HS-5 (cell line): ENCODE results near the gene C20orf204.

Source experiments
- DNase-seq: peaks from one replicate; pipeline ENCODE4 v3.0.0-alpha.2; 2012; ENCODE audit warnings: low read depth

The C20orf204 gene

DNA sequence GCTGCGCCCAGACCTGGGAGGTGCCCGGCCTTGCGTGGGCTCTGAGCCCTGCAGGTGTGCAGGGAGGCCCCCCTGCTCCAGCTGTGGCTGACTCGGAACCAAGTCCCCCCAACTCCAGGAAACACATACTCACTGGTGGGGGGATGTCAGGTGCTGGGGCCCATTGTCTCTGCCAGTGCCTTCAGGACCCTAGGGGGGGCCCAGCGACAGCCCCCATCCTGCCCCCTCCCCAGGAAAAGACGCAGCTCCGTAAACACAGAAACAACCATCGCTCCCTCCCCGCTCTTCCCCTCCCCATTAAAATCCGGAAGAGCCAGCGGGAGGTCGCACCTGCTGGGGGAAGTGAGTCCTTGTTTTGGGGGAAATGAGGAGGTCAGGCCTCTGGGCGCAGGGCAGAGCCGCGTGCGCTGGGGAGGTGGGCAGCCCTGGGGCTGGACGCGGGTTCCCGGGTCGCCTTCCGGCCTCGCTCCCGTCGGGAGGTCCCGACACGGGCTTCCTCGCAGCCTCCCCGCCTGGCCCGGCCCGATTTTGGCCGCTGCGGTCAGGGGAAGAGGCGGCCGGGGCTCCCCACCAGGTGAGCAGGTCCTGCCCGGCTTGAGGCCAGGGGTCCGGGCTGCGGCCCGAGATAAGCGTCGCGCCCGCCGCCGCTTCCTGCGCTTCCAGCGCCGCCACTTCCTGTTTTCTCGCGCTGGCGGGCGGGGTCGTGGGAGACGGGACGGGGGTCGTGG, 6.2 kb downstream of the C20orf204 start:
- DNase-seq: no peak

GRCh38 chr20:64043768-64044167, 7.8 kb downstream of the C20orf204 start:
- DNase-seq: no peak

DNA sequence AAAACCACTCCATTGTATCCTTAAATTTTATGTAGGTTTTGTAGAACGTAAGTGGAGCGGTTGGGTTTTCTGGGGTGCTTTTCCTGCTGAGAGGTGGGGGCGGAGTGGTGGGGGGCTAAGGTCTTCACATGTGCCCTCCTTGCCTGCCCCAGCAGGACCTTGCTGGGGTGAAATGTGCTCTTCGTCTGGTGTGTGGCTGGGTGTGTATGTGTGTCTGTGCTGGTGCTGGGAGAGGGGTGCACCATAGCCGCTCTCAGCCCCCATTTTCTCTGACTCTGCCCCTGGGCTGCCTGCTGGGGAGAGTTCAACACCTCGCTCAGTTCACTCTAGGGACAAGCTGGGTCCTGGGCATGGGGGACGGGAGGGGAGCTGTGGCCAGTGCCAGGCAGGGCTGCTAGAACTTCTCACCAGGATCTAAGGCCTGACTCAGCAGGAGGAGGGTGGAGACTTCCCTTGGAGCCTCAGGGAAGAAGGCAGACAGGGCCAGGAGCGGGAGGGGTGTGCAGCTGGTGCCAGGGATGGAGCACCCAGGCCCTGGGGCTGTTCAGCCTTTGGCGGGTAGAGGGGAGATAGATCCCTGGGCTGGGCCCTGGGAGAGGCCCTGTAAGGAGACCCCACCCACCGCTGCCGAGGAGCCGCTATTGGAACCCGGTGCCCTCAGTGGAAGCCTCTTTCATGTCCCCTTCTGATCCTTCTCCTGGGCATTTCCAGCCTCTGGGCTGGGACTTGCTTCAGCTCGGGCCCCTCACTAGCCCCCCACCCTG, 8.7 kb downstream of the C20orf204 start:
- no peak for DNase-seq

- DNase-seq: no peak
These were observed 9.5 kb downstream of the C20orf204 start for GRCh38 chr20:64045346-64046011.

GRCh38 chr20:64047046-64047389, 11.0 kb downstream of the C20orf204 start:
- DNase-seq: no peak

GRCh38 chr20:64047968-64048401, 12.0 kb downstream of the C20orf204 start:
- DNase-seq: no peak

GRCh38 chr20:64048402-64049044, 12.5 kb downstream of the C20orf204 start:
- DNase-seq: no peak

DNA sequence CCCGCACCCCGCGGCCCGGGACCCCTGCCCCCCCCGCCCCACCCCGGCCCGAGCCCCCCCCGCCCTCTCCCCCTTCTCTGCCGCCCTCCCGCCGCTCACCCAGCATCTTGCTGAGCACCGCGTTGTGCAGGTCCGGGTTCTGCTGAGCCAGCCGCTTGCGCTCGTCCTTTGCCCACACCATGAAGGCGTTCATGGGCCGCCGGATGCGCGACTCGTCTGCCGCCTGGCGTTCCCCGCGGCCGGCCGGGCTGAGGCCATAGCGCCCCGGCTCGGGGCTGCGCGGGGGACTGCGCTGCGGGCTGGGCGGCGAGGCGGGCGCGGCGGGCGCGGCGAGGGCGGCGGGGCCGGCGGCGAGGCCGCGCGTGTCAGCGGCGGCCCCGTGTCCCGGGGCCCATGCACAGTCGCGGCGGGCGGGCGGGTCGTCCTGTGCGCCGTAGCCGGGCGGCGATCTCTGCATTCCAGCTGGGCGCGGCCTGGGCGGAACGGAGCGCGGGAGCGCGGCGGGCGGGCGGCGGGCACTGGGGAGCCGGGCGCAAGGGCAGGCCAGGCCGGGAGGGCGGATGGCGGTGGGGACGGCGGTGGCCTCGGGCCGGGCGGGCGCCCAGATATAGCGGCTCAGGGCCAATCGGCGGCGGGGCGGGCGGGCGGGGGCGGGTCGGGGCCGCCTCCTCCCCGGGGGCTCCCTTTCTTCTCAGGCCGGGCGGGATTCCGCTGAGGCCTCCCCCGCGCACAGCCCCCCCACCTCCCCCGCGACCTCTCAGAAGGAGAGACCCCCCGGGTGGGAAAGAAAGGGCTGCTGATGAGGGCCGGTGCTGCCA, 13.3 kb downstream of the C20orf204 start, which contains the start of gene SOX18:
TSS of gene SOX18 (minus strand) at position 580 of the 818 bp plus-strand sequence. CDS start at position 457, 123 bp downstream.
- DNase-seq: no peak

- no peak for DNase-seq
These were observed 13.9 kb downstream of the C20orf204 start for GRCh38 chr20:64049878-64050260.

DNA sequence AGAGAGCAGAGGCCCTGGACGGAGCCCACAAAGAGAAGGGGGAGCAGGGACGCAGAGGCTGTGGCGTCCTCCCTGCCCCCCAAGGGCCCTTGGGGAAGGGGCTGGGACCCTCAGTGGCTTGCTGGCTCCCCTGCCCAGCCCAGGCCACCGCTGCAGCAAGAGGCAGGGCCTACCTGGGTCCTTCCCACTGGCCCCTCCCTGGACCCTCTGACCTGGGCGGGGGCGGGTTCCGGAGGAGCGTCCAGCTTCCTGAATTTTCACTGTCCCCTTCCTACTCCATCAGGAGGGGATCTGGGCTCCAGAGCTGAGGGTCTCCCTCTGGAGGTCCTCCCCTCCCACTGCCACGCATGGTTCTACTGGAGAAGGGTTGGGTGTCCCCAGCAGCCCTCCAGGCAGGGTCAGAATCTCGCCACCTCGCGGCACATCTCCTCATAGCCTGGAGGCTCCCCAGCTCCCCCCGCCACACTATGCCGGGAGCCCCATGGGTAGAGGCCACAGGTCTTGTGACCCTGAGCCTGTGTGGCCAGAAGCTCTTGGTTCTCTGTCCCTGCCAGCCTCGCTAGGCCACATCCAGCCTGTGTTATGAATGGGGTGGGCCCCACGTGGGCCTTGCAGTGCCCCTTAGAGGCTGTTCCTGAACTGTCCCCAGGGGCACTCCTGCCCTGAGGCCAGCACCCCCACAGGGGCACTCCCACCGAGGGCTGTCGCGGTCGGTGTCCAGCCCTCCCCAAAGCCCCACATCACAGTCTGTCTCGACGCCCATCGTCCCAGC, 14.5 kb downstream of the C20orf204 start:
- DNase-seq: no peak

DNA sequence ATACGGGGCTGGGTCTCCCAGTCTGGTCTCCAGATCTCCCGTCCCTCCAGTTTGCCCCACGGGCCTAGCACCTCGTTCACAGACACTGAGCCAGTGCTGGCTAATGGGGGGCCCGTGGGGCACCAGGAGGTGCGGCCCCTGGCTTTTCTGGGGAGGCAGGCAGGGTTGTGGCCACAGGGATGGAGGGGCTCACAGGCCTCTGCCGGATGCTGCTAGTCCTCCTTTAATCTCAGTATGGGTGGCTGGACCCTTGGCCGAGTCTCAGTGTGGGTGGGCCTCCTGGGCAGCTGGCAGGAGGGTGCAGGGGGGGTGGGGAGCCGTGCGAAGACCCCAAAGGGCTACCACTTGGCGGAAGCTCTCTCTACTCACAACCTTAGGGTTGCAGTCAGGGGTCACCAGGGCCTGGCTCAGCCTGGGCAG, 15.1 kb downstream of the C20orf204 start:
- DNase-seq: no peak

GRCh38 chr20:64051561-64052325, 15.8 kb downstream of the C20orf204 start:
- no peak for DNase-seq

DNA sequence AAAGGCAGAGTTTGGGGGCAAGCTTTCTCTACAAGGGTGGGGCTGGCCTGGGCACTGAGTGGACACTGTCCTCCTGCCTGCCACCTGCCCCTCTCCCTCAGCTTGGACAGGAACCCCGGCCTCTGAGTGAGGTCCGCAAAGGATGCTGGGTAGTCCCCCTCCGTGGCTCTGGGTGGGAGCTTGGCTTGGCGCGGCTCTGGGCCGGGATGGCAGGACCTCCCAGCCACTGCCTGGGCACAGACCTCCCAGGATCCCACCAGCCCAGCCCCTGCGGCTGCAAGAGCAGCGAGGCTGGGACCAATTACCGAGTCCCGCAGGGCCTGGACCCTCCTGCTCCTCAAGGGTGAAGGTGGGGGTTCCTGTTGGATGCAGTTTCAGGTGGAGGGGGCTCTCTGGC, 16.3 kb downstream of the C20orf204 start:
- DNase-seq: no peak

DNA sequence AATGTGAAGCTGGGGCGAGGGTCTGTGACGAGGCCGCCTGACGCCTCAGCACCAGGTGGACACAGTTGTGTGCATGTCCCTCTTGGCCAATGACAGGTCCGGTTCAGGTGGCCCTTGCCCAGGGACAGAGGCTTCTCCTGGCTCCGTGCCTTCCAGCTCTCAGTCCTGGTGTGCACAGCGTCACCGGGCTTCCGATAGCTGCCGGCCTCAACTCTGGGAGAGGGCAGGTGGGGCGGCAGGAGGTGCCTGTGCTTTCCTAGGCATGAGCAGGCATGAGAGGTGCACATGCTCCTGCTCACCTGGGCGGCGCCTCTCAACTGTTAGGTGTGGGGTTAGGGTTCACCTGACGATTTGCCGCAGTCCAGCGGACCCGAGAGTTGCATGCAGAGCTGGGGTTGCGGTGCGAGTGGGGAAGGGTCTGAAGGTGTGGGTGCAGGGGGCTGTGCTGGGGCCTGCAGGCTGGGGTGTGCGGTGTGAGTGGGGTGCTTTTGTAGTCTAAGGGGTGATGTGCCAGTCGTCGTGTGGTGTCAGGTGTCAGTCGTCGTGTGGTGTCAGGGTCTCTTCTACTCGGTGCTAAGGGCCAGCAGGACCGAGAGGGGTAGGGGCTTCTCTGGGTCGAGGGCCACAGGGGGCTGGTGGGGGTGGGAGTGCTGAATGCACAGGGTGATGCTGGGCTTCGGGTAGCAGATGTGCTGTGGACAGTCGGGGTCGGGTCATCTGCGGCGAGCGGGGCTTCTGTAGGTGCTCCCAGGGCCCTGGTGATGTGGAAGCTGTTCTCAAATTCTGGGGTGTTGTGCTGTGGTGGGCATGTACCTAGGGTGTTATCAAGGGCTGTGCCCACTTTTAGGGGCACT, 17.2 kb downstream of the C20orf204 start:
- DNase-seq: no peak

- no peak for DNase-seq
These were observed 18.1 kb downstream of the C20orf204 start for GRCh38 chr20:64053841-64054661.

GRCh38 chr20:64055396-64055892, 19.5 kb downstream of the C20orf204 start:
- DNase-seq: no peak

GRCh38 chr20:64055893-64056638, 20.1 kb downstream of the C20orf204 start:
- DNase-seq: no peak

- DNase-seq: no peak
These were observed 20.6 kb downstream of the C20orf204 start for GRCh38 chr20:64056639-64056888.
